Brain microvascular endothelial cell (primary cell): Measurements from ENCODE around the gene NFU1.
"Not testable (repeated sequence)": the region's sequence is repeated elsewhere in the genome, so short reads cannot be mapped to it uniquely, and the experiment has no call there.

Source experiments
- DNase-seq: peaks from one replicate; pipeline ENCODE4 v3.0.0-alpha.2; 2020
- H3K27ac ChIP-seq: fragments of 250-450 bp; sonication (Bioruptor Pico); 2 replicates; pipeline ENCODE4 v1.5.1; 2020; ENCODE audit warnings: mild to moderate bottlenecking, moderate library complexity
- H3K27me3 ChIP-seq: fragments of 250-450 bp; sonication (Bioruptor Pico); replicated peaks from 2 replicates; pipeline ENCODE4 v1.5.1; 2020; ENCODE audit warnings: mild to moderate bottlenecking
- H3K36me3 ChIP-seq: fragments of 250-450 bp; sonication (Bioruptor Pico); replicated peaks from 2 replicates; pipeline ENCODE4 v1.5.1; 2020; ENCODE audit warnings: mild to moderate bottlenecking
- H3K4me3 ChIP-seq: 2 replicates; pipeline ENCODE4 v1.5.1; 2011; ENCODE audit warnings: low read depth, mild to moderate bottlenecking, control low read depth, low read length, moderate library complexity
- in situ Hi-C: cut with HindIII; loops from 2 replicates; pipeline ENCODE4 v1.10.0; 2017; ENCODE audit warnings: low sequenced_read_pairs, low pct_ligation_motif_present
- TF ChIP-seq, protein P1 (sequence below): IDR thresholded peaks from 2 replicates; pipeline ENCODE4 v1.5.1; 2011; ENCODE audit warnings: low read depth, mild to moderate bottlenecking, moderate library complexity, low read length, control low read depth, inconsistent platforms; ENCODE audit errors: missing control alignments

Gene NFU1

DNA sequence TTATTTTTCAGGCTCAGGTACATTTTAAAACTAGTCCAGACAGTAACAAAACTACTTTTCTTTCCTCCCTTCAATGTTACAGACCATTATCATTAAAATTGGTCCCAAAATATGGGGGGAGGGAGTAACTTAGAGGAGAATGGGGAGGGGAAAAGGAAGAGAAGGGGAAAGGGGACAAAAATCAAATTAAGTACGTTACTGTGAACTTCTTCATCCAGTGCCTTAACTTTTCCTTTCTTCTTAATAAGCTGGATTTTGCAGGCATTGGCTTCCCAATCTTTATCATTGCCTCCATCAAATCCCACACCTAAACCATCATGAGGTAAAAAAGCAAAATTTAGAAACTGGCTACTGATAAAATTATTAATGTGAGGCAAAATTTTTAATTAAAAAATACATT is 67.4 kb downstream of the NFU1 start:
- H3K4me3 ChIP-seq, result no peak overlapping the region
- in situ Hi-C loops, result no loop called here
- no peak for DNase-seq
- H3K36me3 ChIP-seq, result peaks cover 71% of the 10 kb centered on the region
- no peaks in the 10 kb centered on the region for H3K27me3 ChIP-seq
- no peak overlapping the region for H3K27ac ChIP-seq
- TF ChIP-seq, protein P1, sequence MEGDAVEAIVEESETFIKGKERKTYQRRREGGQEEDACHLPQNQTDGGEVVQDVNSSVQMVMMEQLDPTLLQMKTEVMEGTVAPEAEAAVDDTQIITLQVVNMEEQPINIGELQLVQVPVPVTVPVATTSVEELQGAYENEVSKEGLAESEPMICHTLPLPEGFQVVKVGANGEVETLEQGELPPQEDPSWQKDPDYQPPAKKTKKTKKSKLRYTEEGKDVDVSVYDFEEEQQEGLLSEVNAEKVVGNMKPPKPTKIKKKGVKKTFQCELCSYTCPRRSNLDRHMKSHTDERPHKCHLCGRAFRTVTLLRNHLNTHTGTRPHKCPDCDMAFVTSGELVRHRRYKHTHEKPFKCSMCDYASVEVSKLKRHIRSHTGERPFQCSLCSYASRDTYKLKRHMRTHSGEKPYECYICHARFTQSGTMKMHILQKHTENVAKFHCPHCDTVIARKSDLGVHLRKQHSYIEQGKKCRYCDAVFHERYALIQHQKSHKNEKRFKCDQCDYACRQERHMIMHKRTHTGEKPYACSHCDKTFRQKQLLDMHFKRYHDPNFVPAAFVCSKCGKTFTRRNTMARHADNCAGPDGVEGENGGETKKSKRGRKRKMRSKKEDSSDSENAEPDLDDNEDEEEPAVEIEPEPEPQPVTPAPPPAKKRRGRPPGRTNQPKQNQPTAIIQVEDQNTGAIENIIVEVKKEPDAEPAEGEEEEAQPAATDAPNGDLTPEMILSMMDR, result no peak

DNA sequence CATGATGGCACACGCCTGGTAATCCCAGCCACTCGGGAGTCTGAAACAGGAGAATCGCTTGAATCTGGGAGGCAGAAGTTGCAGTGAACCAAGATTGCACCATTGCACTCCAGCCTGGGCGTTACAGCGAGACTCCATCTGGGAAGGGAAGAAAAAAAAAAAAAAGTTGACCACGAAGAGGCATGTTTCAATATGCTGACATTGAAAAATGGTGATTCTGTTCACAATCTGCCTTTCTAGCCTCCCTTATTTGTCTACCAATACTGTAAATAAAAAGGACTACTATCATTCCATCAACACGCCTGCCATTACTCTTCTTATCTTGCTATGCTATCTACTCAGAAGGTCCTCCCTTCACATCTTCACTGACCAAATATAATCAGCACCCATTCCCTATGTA is 68.6 kb downstream of the NFU1 start:
- Histone ChIP-seq H3K36me3 (peaks cover 78% of the 10 kb centered on the region), H3K4me3 (no peak overlapping the region), H3K27me3 (no peaks in the 10 kb centered on the region), H3K27ac (no peak overlapping the region)
- no peak for DNase-seq
- TF ChIP-seq, protein P1, result no peak
- in situ Hi-C loops, result no loop called here

DNA sequence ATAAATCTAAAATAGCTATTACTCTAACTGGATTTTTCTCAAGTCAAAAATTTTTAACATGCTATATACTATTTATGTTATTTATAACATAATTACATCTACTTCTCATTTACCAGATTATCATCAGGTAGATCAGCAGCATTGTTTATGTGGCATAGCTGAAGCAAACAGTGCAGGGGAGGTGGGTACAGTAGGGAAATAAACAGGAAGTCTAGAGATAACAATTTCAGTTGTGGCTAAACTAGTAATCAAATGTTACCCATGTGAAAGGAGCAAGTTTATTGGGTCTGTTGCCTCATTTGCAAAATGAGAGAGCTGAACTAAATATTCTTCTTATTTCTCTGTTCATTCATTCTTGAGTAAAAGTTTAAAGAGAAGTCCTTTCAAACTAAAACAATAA is 77.9 kb downstream of the NFU1 start:
- in situ Hi-C loops, result no loop called here
- H3K36me3 ChIP-seq, result peaks cover 79% of the 10 kb centered on the region
- no peak overlapping the region for H3K27ac ChIP-seq
- DNase-seq, result no peak
- TF ChIP-seq, protein P1, result no peak
- no peak overlapping the region for H3K4me3 ChIP-seq
- H3K27me3 ChIP-seq, result no peaks in the 10 kb centered on the region

DNA sequence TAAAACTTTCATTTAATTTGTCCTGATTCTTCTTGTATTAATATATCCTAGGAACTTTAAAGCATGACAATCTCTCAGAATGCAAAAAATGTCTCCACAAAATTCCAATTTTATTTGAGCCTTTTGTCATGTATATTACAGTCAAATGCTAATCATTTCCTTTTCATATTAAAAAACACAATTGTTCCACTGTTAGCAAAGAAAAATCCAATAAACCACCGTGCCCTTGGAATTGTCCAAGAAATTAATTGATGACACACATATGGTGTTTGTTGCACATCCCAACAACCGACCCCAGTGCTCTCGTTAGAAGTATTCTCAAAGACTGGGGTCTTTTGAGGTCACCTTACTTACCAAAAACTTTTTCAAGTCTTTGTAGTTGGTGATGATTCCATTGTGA is 78.3 kb downstream of the NFU1 start:
- H3K36me3 ChIP-seq, result peaks cover 83% of the 10 kb centered on the region

DNA sequence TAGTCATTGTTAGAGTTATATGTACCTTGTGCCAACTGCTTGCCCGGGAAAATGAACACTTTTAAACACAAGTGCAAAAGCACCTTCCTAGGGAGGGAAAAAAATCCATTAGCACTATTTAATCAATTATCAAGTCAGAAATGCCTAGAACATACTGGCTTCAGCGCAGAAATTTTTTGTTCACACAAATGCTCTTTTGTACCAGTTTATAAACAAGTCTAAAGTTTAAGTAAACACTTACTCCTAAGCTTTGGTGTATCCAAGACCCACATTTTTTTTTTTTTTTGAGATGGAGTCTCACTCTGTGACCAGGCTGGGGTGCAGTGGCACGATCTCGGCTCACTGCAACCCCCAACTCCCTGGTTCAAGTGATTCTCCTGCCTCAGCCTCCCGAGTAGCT is 80.8 kb downstream of the NFU1 start:
- in situ Hi-C loops, result no loop called here
- TF ChIP-seq, protein P1, result no peak
- Histone ChIP-seq H3K36me3 (peaks cover 73% of the 10 kb centered on the region), H3K4me3 (no peak overlapping the region), H3K27me3 (no peaks in the 10 kb centered on the region), H3K27ac (no peak overlapping the region)
- no peak for DNase-seq

More for the DNA sequence above, 78.3 kb downstream of the NFU1 start:
- in situ Hi-C loops, result no loop called here
- DNase-seq, result no peak
- no peaks in the 10 kb centered on the region for H3K27me3 ChIP-seq
- no peak overlapping the region for H3K27ac ChIP-seq
- TF ChIP-seq, protein P1, result no peak
- H3K4me3 ChIP-seq, result no peak overlapping the region

DNA sequence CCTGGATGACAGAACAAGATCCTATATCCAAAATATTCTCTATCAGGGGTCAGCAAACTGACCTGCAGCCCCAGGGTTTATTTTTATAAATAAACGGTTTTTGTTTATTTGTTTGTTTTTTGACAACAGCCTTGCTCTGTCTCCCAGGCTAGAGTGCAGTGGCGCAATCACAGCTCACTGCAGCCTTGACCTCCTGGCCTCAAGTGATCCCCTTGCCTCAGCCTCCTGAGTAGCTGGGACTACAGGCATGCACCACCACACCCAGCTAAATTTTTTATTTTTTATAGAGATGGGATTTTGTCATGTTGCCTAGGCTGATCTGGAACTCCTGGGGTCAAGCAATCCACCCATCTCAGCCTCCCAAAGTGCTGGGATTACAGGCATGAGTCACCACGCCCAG is 82.3 kb downstream of the NFU1 start:
- H3K4me3 ChIP-seq, H3K27me3 ChIP-seq, in situ Hi-C loops, H3K27ac ChIP-seq, DNase-seq: not testable (repeated sequence)
- peaks cover 64% of the 10 kb centered on the region for H3K36me3 ChIP-seq
